ENCODE data around the gene APPL2. TPM values are rescaled to one million over a fixed set of nuclear protein-coding genes. Genes with fewer than 3 reads are reported as not detected.

APPL2 gene
- total RNA-seq, 3 donors from 2014 or later: 110 to 226 (median 138) TPM

GRCh38 chr12:105279460-105280056 lies 43.6 kb upstream of the APPL2 start:
- TF ChIP-seq, protein P1, sequence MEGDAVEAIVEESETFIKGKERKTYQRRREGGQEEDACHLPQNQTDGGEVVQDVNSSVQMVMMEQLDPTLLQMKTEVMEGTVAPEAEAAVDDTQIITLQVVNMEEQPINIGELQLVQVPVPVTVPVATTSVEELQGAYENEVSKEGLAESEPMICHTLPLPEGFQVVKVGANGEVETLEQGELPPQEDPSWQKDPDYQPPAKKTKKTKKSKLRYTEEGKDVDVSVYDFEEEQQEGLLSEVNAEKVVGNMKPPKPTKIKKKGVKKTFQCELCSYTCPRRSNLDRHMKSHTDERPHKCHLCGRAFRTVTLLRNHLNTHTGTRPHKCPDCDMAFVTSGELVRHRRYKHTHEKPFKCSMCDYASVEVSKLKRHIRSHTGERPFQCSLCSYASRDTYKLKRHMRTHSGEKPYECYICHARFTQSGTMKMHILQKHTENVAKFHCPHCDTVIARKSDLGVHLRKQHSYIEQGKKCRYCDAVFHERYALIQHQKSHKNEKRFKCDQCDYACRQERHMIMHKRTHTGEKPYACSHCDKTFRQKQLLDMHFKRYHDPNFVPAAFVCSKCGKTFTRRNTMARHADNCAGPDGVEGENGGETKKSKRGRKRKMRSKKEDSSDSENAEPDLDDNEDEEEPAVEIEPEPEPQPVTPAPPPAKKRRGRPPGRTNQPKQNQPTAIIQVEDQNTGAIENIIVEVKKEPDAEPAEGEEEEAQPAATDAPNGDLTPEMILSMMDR (IDR thresholded peaks at IDR 0.05): no peak
- intact Hi-C loops (cut with DNase I, micrococcal nuclease): loop anchor here in 1 of 2 donors (10.0 kb wide), 1 partner anchor 95 kb away; no protein-coding TSS in a partner anchor
- no peaks in the 10 kb centered on the region for H3K9me3 ChIP-seq
- H3K36me3 ChIP-seq (ENCODE audit: low read depth): no peaks in the 10 kb centered on the region
- H3K4me3 ChIP-seq: no peak overlapping the region
- peaks cover 5% of the 10 kb centered on the region for H3K4me1 ChIP-seq (ENCODE audit: low read depth)
- DNase-seq: peak in 2 of 3 donors; percentile 40 to 68
- peak; percentile 75 for ATAC-seq

- H3K9me3 ChIP-seq: no peaks in the 10 kb centered on the region
- H3K4me1 ChIP-seq (ENCODE audit: low read depth): peaks cover 5% of the 10 kb centered on the region
- TF ChIP-seq, protein P1 (IDR thresholded peaks at IDR 0.05): no peak
- H3K4me3 ChIP-seq: no peak overlapping the region
- H3K36me3 ChIP-seq (ENCODE audit: low read depth): no peaks in the 10 kb centered on the region
- ATAC-seq (peak; percentile 75), DNase-seq (no peak)
- intact Hi-C loops (cut with DNase I, micrococcal nuclease): loop anchor here in 1 of 2 donors (10.0 kb wide), 1 partner anchor 97 kb away; no protein-coding TSS in a partner anchor
Observed at GRCh38 chr12:105278043-105278697, 42.2 kb upstream of the APPL2 start.

DNA sequence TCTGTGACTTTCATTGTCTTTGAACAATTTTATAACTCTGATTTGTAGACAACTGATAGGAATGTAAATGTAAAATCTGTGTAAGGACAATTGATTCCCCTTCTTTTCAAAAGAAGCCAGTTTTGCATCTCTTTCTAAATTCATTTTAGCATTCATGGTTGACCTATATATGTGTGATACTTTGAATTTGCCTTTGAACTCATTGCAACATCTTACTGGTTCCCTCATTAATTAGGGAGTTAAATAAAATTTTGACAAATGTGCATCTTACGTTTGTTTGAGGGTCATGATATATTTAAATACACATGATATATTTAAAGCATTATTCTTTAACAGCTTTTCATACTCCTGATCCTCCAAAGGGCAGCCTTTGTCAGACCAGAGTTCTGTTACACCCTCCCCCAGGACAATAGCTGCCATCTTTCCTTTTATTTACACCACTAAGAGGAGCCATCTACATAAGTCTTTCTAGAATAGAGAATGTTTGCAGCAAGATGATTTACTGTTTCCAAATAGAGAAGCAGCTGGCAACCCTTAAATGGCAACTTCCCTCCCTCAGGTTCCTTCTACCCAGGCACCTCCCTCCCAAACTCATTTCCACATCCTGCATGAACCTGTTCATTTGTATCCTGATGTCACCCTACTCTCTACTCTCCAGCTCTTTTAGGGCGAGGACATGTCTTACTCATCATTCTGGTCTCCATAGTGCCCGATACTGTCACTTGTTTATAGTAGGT lies 40.2 kb upstream of the APPL2 start:
- Histone ChIP-seq H3K9me3 (no peaks in the 10 kb centered on the region), H3K4me1 (ENCODE audit: low read depth) (peaks cover 2% of the 10 kb centered on the region), H3K4me3 (no peak overlapping the region), H3K36me3 (ENCODE audit: low read depth) (no peaks in the 10 kb centered on the region)
- intact Hi-C loops (cut with DNase I, micrococcal nuclease): loop anchor here in 1 of 2 donors (10.0 kb wide), 1 partner anchor 99 kb away; no protein-coding TSS in a partner anchor
- DNase-seq (no peak), ATAC-seq (peak; percentile 16)
- TF ChIP-seq, protein P1 (IDR thresholded peaks at IDR 0.05): no peak

GRCh38 chr12:105274571-105274970 lies 38.6 kb upstream of the APPL2 start:
- DNase-seq (no peak), ATAC-seq (no peak)
- H3K4me1 ChIP-seq (ENCODE audit: low read depth): no peaks in the 10 kb centered on the region
- TF ChIP-seq, protein P1 (IDR thresholded peaks at IDR 0.05): no peak
- no peaks in the 10 kb centered on the region for H3K9me3 ChIP-seq
- H3K36me3 ChIP-seq (ENCODE audit: low read depth): no peaks in the 10 kb centered on the region
- no peak overlapping the region for H3K4me3 ChIP-seq
- intact Hi-C loops (cut with DNase I, micrococcal nuclease): loop anchor here in 1 of 2 donors (10.0 kb wide), 1 partner anchor 100 kb away; no protein-coding TSS in a partner anchor

- Histone ChIP-seq H3K9me3 (no peaks in the 10 kb centered on the region), H3K4me1 (ENCODE audit: low read depth) (no peaks in the 10 kb centered on the region), H3K36me3 (ENCODE audit: low read depth) (no peaks in the 10 kb centered on the region), H3K4me3 (no peak overlapping the region)
- ATAC-seq (no peak), DNase-seq (no peak)
- TF ChIP-seq, protein P1 (IDR thresholded peaks at IDR 0.05): no peak
- intact Hi-C loops (cut with DNase I, micrococcal nuclease): loop anchor here in 1 of 2 donors (10.0 kb wide), 1 partner anchor 101 kb away; no protein-coding TSS in a partner anchor
Observed at GRCh38 chr12:105273601-105274000, 37.6 kb upstream of the APPL2 start.

All from mucosa of descending colon (tissue), 3 donors.